Esophagus squamous epithelium (tissue), 5 donors: Measurements from ENCODE around the gene DIDO1. TPM values are rescaled to one million over a fixed set of nuclear protein-coding genes. Genes with fewer than 3 reads are reported as not detected.

ENCODE experiments used
- DNase-seq: peaks from one replicate; lab custom pipeline; 2025; lab: John Stamatoyannopoulos, UW
- H3K27ac ChIP-seq, 4 donors: fragments of 200-600 bp; sonication (generic); one replicate each; pipeline ENCODE4 v1.5.1; 2016 to 2019; ENCODE audit warnings: mild to moderate bottlenecking in 1 of 4
- H3K27me3 ChIP-seq, 4 donors: fragments of 200-600 bp; sonication (generic); 1 replicate in 3 of 4; 2 replicates in 1 of 4; pipeline versions ENCODE4 v1.5.1 to v1.6.0; 2017 to 2021; ENCODE audit warnings: antibody characterized with exemption in 1 of 4
- H3K36me3 ChIP-seq, 3 donors: fragments of 200-600 bp; sonication (generic); one replicate each; pipeline ENCODE4 v1.5.1; 2016 to 2019
- H3K4me1 ChIP-seq, 3 donors: fragments of 200-600 bp; sonication (generic); one replicate each; pipeline ENCODE4 v1.5.1; 2017 to 2019
- H3K4me3 ChIP-seq, 4 donors: fragments of 200-600 bp; sonication (generic); 1 replicate in 3 of 4; 2 replicates in 1 of 4; pipeline ENCODE4 v1.5.1; 2016 to 2019; ENCODE audit warnings: mild to moderate bottlenecking in 2 of 4, moderate library complexity in 1 of 4
- H3K9me3 ChIP-seq, 3 donors: fragments of 200-600 bp; sonication (generic); one replicate each; pipeline ENCODE4 v1.5.1; 2016 to 2019
- CTCF ChIP-seq, 6 experiments: fragments of 450-650 bp in 4 of 6; fragments of 200-600 bp in 2 of 6; sonication (generic) in 2 of 6; IDR thresholded peaks; one replicate each; pipeline ENCODE4 v1.5.1; 2016 to 2019; ENCODE audit warnings: antibody characterized with exemption in 6 of 6, mild to moderate bottlenecking in 4 of 6, moderate library complexity in 4 of 6
- POLR2A ChIP-seq, 4 donors: fragments of 450-650 bp; IDR thresholded peaks; one replicate each; pipeline ENCODE4 v1.6.1; 2017; ENCODE audit warnings: antibody characterized with exemption in 4 of 4, mild to moderate bottlenecking in 4 of 4, moderate library complexity in 3 of 4
- WGBS, 2 donors: methylation state at CpG; one replicate each; pipeline ENCODE4 v1.1.5; 2018; 5-methylcytosine and 5-hydroxymethylcytosine counted together
- intact Hi-C: fragments of 100-400 bp; cut with DNase I; formaldehyde crosslinking; loops from one replicate; pipeline ENCODE4 v1.15.0; 2022
- total RNA-seq, 4 donors: library from RNA; depleted of rRNA; stranded (reverse); fragments of >200 nt; gene quantifications; one replicate each; pipeline ENCODE4 v1.1.0, GENCODE V29; 2016
- donor health status: DM: yes; HTN: yes; CAD: no.

The DIDO1 gene
- total RNA-seq = 10 to 100 TPM; 27.6 to 57.8 (median 36.7) TPM

GRCh38 chr20:62926229-62927127 is at the start of gene DIDO1:
TSS of gene DIDO1 (minus strand) at chr20:62926505.
- Histone ChIP-seq H3K9me3 (no peaks in the 10 kb centered on the region), H3K36me3 (no peaks in the 10 kb centered on the region), H3K4me1 (peaks cover 53 to 90% (median 62%) of the 10 kb centered on the region in 3 donors), H3K27ac (peak within 1 kb of the TSS; percentile 97 to 99 (median 98)), H3K4me3 (peak within 1 kb of the TSS; percentile 83 to 96 (median 94)), H3K27me3 (no peaks in the 10 kb centered on the region)
- peak; percentile 60 for DNase-seq
- TF ChIP-seq CTCF (IDR thresholded peaks at IDR 0.05) (peak; percentile 66 to 90 (median 86)), POLR2A (IDR thresholded peaks at IDR 0.05) (peak in 3 of 4 donors; percentile 58 to 89 (median 74))
- WGBS, 2 donors = 0 to 10% methylated on average over 8 to 16 of the region's 92 CpGs
- intact Hi-C loops = no loop called here

GRCh38 chr20:62975251-62975760 is 49.0 kb upstream of the DIDO1 start:
- no peak for DNase-seq
- H3K27me3 ChIP-seq = peaks cover 0 to 100% (median 31%) of the 10 kb centered on the region in 4 donors

GRCh38 chr20:62972845-62973745 is 46.8 kb upstream of the DIDO1 start:
- TF ChIP-seq CTCF (IDR thresholded peaks at IDR 0.05) (no peak), POLR2A (IDR thresholded peaks at IDR 0.05) (no peak)
- intact Hi-C loops = no loop called here

More at GRCh38 chr20:62975251-62975760, 49.0 kb upstream of the DIDO1 start:
- Histone ChIP-seq H3K27ac (no peak overlapping the region), H3K36me3 (no peaks in the 10 kb centered on the region), H3K4me1 (peaks cover 6 to 20% (median 7%) of the 10 kb centered on the region in 3 donors), H3K9me3 (no peaks in the 10 kb centered on the region), H3K4me3 (no peak overlapping the region)
- no peak for TF ChIP-seq POLR2A (IDR thresholded peaks at IDR 0.05)
- TF ChIP-seq CTCF (IDR thresholded peaks at IDR 0.05) = no peak
- 75% methylated on average over 2 to 9 of the region's 10 CpGs for WGBS, 2 donors
- intact Hi-C loops = no loop called here

GRCh38 chr20:62971950-62972844 is 45.9 kb upstream of the DIDO1 start:
- DNase-seq = peak; percentile 15
- Histone ChIP-seq H3K36me3 (no peaks in the 10 kb centered on the region), H3K27ac (no peak overlapping the region), H3K27me3 (peaks cover 0 to 96% (median 23%) of the 10 kb centered on the region in 4 donors), H3K4me1 (peaks cover 6 to 16% (median 7%) of the 10 kb centered on the region in 3 donors), H3K4me3 (peak overlapping the region in 2 of 4 donors; percentile 26 to 58), H3K9me3 (no peaks in the 10 kb centered on the region)
- intact Hi-C loops = no loop called here
- 8 to 10% methylated on average over 6 to 7 of the region's 38 CpGs for WGBS, 2 donors
- peak; percentile 75 to 92 (median 86) for TF ChIP-seq CTCF (IDR thresholded peaks at IDR 0.05)
- TF ChIP-seq POLR2A (IDR thresholded peaks at IDR 0.05) = no peak

More at GRCh38 chr20:62972845-62973745, 46.8 kb upstream of the DIDO1 start:
- Histone ChIP-seq H3K36me3 (no peaks in the 10 kb centered on the region), H3K4me3 (peak overlapping the region in 2 of 4 donors; percentile 26 to 58), H3K9me3 (no peaks in the 10 kb centered on the region), H3K4me1 (peaks cover 6 to 16% (median 7%) of the 10 kb centered on the region in 3 donors), H3K27me3 (peaks cover 0 to 97% (median 25%) of the 10 kb centered on the region in 4 donors), H3K27ac (no peak overlapping the region)
- no peak for DNase-seq
- 32 to 36% methylated on average over 5 to 8 of the region's 48 CpGs for WGBS, 2 donors
